ENCODE data around the gene RAPGEF5.

Gene RAPGEF5

DNA sequence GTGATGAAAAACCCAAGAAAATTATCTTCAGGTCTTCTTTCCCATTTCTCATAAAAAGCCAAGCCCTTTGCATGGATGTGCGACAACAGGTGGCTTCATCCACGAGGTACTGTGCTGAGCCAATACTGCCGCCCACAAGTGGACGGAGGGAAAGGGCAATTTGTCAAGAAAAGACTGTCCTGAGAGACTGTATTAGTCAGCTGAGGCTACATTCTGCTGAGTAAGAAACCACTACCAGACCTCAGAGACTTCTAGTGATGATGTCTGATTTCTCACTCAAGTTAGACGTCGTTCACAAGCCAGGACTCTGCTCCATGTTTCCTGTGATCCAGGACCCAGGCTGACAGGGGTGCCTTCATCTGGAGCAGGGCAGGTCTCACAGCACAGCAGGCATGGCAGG lies 239.7 kb downstream of the RAPGEF5 start:
- H3K4me3 ChIP-seq (ENCODE audit: low read depth, low read length) = no peak overlapping the region
- DNase-seq (ENCODE audit: low read depth) = no peak
- TF ChIP-seq, protein P1, sequence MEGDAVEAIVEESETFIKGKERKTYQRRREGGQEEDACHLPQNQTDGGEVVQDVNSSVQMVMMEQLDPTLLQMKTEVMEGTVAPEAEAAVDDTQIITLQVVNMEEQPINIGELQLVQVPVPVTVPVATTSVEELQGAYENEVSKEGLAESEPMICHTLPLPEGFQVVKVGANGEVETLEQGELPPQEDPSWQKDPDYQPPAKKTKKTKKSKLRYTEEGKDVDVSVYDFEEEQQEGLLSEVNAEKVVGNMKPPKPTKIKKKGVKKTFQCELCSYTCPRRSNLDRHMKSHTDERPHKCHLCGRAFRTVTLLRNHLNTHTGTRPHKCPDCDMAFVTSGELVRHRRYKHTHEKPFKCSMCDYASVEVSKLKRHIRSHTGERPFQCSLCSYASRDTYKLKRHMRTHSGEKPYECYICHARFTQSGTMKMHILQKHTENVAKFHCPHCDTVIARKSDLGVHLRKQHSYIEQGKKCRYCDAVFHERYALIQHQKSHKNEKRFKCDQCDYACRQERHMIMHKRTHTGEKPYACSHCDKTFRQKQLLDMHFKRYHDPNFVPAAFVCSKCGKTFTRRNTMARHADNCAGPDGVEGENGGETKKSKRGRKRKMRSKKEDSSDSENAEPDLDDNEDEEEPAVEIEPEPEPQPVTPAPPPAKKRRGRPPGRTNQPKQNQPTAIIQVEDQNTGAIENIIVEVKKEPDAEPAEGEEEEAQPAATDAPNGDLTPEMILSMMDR (IDR thresholded peaks at IDR 0.05; ENCODE audit: low read depth, low read length, missing control alignments) = no peak

DNA sequence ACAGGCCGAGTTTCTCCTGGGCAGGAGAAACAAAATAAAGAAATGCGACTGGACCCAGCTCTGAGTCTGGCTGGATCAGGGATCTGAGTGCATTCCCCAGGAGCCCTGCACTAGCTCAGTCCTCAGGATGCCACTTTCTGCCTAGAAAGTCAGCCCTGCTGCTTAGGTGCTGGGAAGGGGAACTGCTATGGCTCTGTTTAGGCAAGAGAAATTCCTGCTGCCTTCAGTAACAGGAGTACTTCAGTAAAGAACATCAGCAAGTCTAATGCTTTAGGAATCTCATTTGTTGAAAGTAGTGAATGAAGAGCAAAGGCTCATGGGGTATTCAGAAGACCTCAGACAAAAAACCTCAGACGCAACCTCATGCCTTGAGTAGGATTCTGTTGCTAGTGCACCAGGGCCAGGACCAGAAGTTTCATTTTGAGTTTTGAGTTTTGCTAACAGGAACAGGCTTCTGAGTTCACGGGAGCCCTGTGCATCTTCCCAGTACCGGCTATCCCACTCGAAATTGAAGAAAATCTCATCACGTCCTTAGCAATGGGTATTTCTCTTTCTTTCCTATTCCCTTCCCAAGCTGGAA lies 240.4 kb downstream of the RAPGEF5 start:
- TF ChIP-seq, protein P1 (IDR thresholded peaks at IDR 0.05; ENCODE audit: low read depth, low read length, missing control alignments) = no peak
- H3K4me3 ChIP-seq (ENCODE audit: low read depth, low read length) = no peak overlapping the region
- DNase-seq (ENCODE audit: low read depth) = no peak

GRCh38 chr7:22115689-22116088 lies 241.3 kb downstream of the RAPGEF5 start:
- H3K4me3 ChIP-seq (ENCODE audit: low read depth, low read length) = no peak overlapping the region
- DNase-seq (ENCODE audit: low read depth) = no peak
- TF ChIP-seq, protein P1 (IDR thresholded peaks at IDR 0.05; ENCODE audit: low read depth, low read length, missing control alignments) = no peak

DNA sequence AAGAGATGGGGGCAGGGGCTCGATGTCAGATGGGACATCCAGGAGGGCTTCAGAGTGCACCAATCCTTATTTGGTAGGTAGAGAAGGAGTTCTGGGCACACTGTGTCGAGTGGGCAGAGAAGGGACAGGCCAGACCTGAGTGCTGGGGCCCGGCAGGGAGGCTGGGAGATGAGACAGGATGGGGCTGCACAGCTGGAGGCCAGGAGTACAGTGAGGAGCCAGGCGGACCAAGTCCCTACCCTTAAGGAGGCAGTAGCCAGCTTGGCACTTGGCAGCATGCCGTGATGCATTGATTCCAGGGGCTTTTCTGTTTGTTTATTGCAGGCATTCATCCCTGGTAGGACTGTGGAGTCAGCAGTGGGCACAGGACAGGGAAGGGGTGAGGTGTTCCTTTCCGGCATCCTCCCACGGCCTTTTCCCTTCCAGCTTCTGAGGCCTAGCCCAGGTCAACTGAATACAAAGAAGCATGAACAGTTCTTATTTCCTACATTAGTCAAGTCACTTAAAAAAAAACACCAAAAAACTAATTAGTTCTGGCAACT lies 242.4 kb downstream of the RAPGEF5 start:
- DNase-seq (ENCODE audit: low read depth) = no peak
- TF ChIP-seq, protein P1 (IDR thresholded peaks at IDR 0.05; ENCODE audit: low read depth, low read length, missing control alignments) = no peak
- H3K4me3 ChIP-seq (ENCODE audit: low read depth, low read length) = no peak overlapping the region

- TF ChIP-seq, protein P1 (IDR thresholded peaks at IDR 0.05; ENCODE audit: low read depth, low read length, missing control alignments) = no peak
- H3K4me3 ChIP-seq (ENCODE audit: low read depth, low read length) = no peak overlapping the region
Observed at GRCh38 chr7:22113041-22113440, 243.9 kb downstream of the RAPGEF5 start.

GRCh38 chr7:22111661-22112060 lies 245.3 kb downstream of the RAPGEF5 start:
- TF ChIP-seq, protein P1 (IDR thresholded peaks at IDR 0.05; ENCODE audit: low read depth, low read length, missing control alignments) = no peak
- DNase-seq (ENCODE audit: low read depth) = no peak
- H3K4me3 ChIP-seq (ENCODE audit: low read depth, low read length) = no peak overlapping the region

More at GRCh38 chr7:22113041-22113440, 243.9 kb downstream of the RAPGEF5 start:
- DNase-seq (ENCODE audit: low read depth) = no peak

- H3K4me3 ChIP-seq (ENCODE audit: low read depth, low read length) = no peak overlapping the region
- TF ChIP-seq, protein P1 (IDR thresholded peaks at IDR 0.05; ENCODE audit: low read depth, low read length, missing control alignments) = no peak
- DNase-seq (ENCODE audit: low read depth) = no peak
Observed at GRCh38 chr7:22110881-22111280, 246.1 kb downstream of the RAPGEF5 start.
